SIG-M5 (cell line): ENCODE measurements around the gene SEMA3F.

ENCODE experiments used
- DNase-seq: peaks from one replicate; lab custom pipeline; 2025; lab: John Stamatoyannopoulos, UW

SEMA3F gene

GRCh38 chr3:50170689-50171088, 15.6 kb downstream of the SEMA3F start:
- no peak for DNase-seq

- no peak for DNase-seq
Observed at GRCh38 chr3:50171540-50172301, 16.6 kb downstream of the SEMA3F start.

GRCh38 chr3:50172626-50173220, 17.6 kb downstream of the SEMA3F start:
- DNase-seq: no peak

GRCh38 chr3:50173685-50174516, 18.8 kb downstream of the SEMA3F start:
- DNase-seq: no peak

GRCh38 chr3:50174517-50174895, 19.4 kb downstream of the SEMA3F start:
- no peak for DNase-seq

GRCh38 chr3:50174947-50175524, 19.9 kb downstream of the SEMA3F start:
- no peak for DNase-seq

GRCh38 chr3:50177346-50177745, 22.2 kb downstream of the SEMA3F start:
- DNase-seq: no peak

GRCh38 chr3:50179710-50180109, 24.6 kb downstream of the SEMA3F start:
- no peak for DNase-seq

GRCh38 chr3:50181985-50182384, 26.9 kb downstream of the SEMA3F start:
- DNase-seq: no peak

- DNase-seq: no peak
Observed at GRCh38 chr3:50182533-50183099, 27.5 kb downstream of the SEMA3F start.

GRCh38 chr3:50183755-50184154, 28.6 kb downstream of the SEMA3F start:
- no peak for DNase-seq

GRCh38 chr3:50184242-50184978, 29.3 kb downstream of the SEMA3F start:
- DNase-seq: no peak

GRCh38 chr3:50185230-50185629, 30.1 kb downstream of the SEMA3F start:
- no peak for DNase-seq

GRCh38 chr3:50186096-50186495, 31.0 kb downstream of the SEMA3F start:
- no peak for DNase-seq

GRCh38 chr3:50187750-50188149, 32.6 kb downstream of the SEMA3F start:
- no peak for DNase-seq

- DNase-seq: no peak
Observed at GRCh38 chr3:50189274-50189673, 34.1 kb downstream of the SEMA3F start.

GRCh38 chr3:50189989-50190388, 34.9 kb downstream of the SEMA3F start:
- no peak for DNase-seq

- DNase-seq: no peak
Observed at GRCh38 chr3:50190936-50191660, 36.0 kb downstream of the SEMA3F start, which contains the start of gene GNAT1. GNAT1 (plus strand) TSS chr3:50191610; CDS start chr3:50191726, 116 bp downstream.

GRCh38 chr3:50192124-50192523, 37.0 kb downstream of the SEMA3F start:
- no peak for DNase-seq

GRCh38 chr3:50192689-50193141, 37.6 kb downstream of the SEMA3F start:
- no peak for DNase-seq

GRCh38 chr3:50193286-50193685, 38.2 kb downstream of the SEMA3F start:
- no peak for DNase-seq
